Body of pancreas (tissue), 4 donors: ENCODE results near the gene CLRN2. TPM values are rescaled to one million over a fixed set of nuclear protein-coding genes. Genes with fewer than 3 reads are reported as not detected.

Source experiments
- ATAC-seq: fragments of 150-250 bp; one replicate; pipeline ENCODE4 v1.9.1; 2016
- DNase-seq, 4 donors: peaks; one replicate each; pipeline ENCODE4 v3.0.0-alpha.2; 2019
- H3K27ac ChIP-seq, 4 donors: fragments of 200-600 bp; sonication (generic); 1 replicate in 3 of 4; 2 replicates in 1 of 4; pipeline versions ENCODE4 v1.5.1 to v1.6.1; 2016 to 2019; ENCODE audit warnings: mild to moderate bottlenecking in 1 of 4, mixed read lengths in 1 of 4, moderate library complexity in 1 of 4
- H3K27me3 ChIP-seq, 2 donors: fragments of 200-600 bp; sonication (generic); one replicate each; pipeline ENCODE4 v1.6.0; 2016; ENCODE audit warnings: mild to moderate bottlenecking in 1 of 2
- H3K36me3 ChIP-seq, 2 donors: fragments of 200-600 bp; sonication (generic); replicated peaks in 1 of 2; 2 replicates each; pipeline ENCODE4 v1.5.1; 2016; ENCODE audit warnings: low read depth in 2 of 2; ENCODE audit not compliant: insufficient read depth in 1 of 2
- H3K4me1 ChIP-seq: fragments of 200-600 bp; sonication (generic); one replicate; pipeline ENCODE4 v1.6.0; 2016
- H3K4me3 ChIP-seq, 2 donors: fragments of 200-600 bp; sonication (generic); 1 replicate in 1 of 2; 2 replicates in 1 of 2; pipeline ENCODE4 v1.5.1; 2016 to 2019
- H3K9me3 ChIP-seq, 3 donors: fragments of 200-600 bp; sonication (generic); 1 replicate in 2 of 3; 2 replicates in 1 of 3; pipeline ENCODE4 v1.5.1; 2016
- POLR2A ChIP-seq, 3 donors: fragments of 450-650 bp; IDR thresholded peaks; one replicate each; pipeline ENCODE4 v1.6.1; 2016; ENCODE audit warnings: antibody characterized with exemption in 3 of 3, mild to moderate bottlenecking in 2 of 3
- WGBS, 2 donors: methylation state at CpG; one replicate each; pipeline ENCODE4 v1.1.5; 2017; 5-methylcytosine and 5-hydroxymethylcytosine counted together
- intact Hi-C: fragments of 100-400 bp; cut with DNase I; formaldehyde crosslinking; loops from one replicate; pipeline ENCODE4 v1.15.1; 2023
- total RNA-seq, 2 donors: library from RNA; depleted of rRNA; stranded (reverse); fragments of >200 nt; gene quantifications; one replicate each; pipeline ENCODE4 v1.1.0, GENCODE V29; 2016
- TF ChIP-seq, protein P1 (sequence below), 7 experiments: fragments of 450-650 bp in 4 of 7; fragments of 200-600 bp in 3 of 7; sonication (generic) in 3 of 7; IDR thresholded peaks; one replicate each; pipeline ENCODE4 v1.5.1; 2016 to 2019; ENCODE audit warnings: antibody characterized with exemption in 7 of 7

The CLRN2 gene
- not detected for total RNA-seq

DNA sequence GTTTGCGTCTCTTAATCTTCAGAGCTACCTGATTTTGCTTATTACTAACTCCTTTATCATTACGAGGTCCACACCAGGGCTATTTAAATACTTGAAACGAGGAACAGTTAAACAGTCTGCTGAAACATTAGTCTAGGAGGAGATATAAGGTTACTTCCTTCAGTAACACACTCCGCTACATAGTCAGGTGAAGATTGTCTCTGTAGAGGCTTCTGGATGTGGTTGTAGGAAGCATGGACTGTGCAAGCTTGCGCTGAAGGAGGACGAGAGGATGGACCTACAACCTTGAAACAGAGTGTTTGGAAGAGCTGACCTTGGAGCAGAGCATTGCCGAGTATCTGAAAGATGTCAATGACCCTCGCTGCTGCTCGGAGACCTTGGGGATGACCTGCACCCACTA, at the start of gene CLRN2:
Gene CLRN2 (plus strand): TSS at position 301 of the 400 bp plus-strand sequence. CDS start 102 bp downstream, outside the sequence.
- WGBS, 2 donors: 65 to 74% methylated on average over 9 of the region's 9 CpGs
- no peak within 1 kb of the TSS for H3K4me3 ChIP-seq
- intact Hi-C loops: no loop called here

GRCh38 chr4:17468619-17469221, 46.2 kb upstream of the CLRN2 start:
- ATAC-seq: no peak
- no peak for DNase-seq
- H3K27ac ChIP-seq: no peak overlapping the region
- no peaks in the 10 kb centered on the region for H3K9me3 ChIP-seq
- no peaks in the 10 kb centered on the region for H3K27me3 ChIP-seq
- intact Hi-C loops: no loop called here
- 37 to 50% methylated on average over 9 of the region's 9 CpGs for WGBS, 2 donors
- H3K4me3 ChIP-seq: no peak overlapping the region
- no peaks in the 10 kb centered on the region for H3K36me3 ChIP-seq
- no peaks in the 10 kb centered on the region for H3K4me1 ChIP-seq
- TF ChIP-seq, protein P1, sequence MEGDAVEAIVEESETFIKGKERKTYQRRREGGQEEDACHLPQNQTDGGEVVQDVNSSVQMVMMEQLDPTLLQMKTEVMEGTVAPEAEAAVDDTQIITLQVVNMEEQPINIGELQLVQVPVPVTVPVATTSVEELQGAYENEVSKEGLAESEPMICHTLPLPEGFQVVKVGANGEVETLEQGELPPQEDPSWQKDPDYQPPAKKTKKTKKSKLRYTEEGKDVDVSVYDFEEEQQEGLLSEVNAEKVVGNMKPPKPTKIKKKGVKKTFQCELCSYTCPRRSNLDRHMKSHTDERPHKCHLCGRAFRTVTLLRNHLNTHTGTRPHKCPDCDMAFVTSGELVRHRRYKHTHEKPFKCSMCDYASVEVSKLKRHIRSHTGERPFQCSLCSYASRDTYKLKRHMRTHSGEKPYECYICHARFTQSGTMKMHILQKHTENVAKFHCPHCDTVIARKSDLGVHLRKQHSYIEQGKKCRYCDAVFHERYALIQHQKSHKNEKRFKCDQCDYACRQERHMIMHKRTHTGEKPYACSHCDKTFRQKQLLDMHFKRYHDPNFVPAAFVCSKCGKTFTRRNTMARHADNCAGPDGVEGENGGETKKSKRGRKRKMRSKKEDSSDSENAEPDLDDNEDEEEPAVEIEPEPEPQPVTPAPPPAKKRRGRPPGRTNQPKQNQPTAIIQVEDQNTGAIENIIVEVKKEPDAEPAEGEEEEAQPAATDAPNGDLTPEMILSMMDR (IDR thresholded peaks at IDR 0.05): peak in 4 of 7 experiments; percentile 27 to 67 (median 36)
- no peak for TF ChIP-seq POLR2A (IDR thresholded peaks at IDR 0.05)

More for the DNA sequence above, at the start of gene CLRN2:
- DNase-seq: no peak
- no peaks in the 10 kb centered on the region for H3K36me3 ChIP-seq
- H3K4me1 ChIP-seq: peaks cover 18% of the 10 kb centered on the region
- H3K27ac ChIP-seq: no peak within 1 kb of the TSS
- no peak for ATAC-seq
- no peaks in the 10 kb centered on the region for H3K9me3 ChIP-seq
- no peak for TF ChIP-seq POLR2A (IDR thresholded peaks at IDR 0.05)
- TF ChIP-seq, protein P1 (IDR thresholded peaks at IDR 0.05): no peak
- no peaks in the 10 kb centered on the region for H3K27me3 ChIP-seq

GRCh38 chr4:17469931-17470674, 44.9 kb upstream of the CLRN2 start:
- H3K4me3 ChIP-seq: no peak overlapping the region
- no peaks in the 10 kb centered on the region for H3K36me3 ChIP-seq
- H3K9me3 ChIP-seq: no peaks in the 10 kb centered on the region
- no peaks in the 10 kb centered on the region for H3K4me1 ChIP-seq
- H3K27ac ChIP-seq: no peak overlapping the region
- no peak for DNase-seq
- ATAC-seq: no peak
- TF ChIP-seq POLR2A (IDR thresholded peaks at IDR 0.05): no peak
- TF ChIP-seq, protein P1 (IDR thresholded peaks at IDR 0.05): no peak
- no peaks in the 10 kb centered on the region for H3K27me3 ChIP-seq
- WGBS, 2 donors: 74 to 84% methylated on average over 11 of the region's 11 CpGs
- intact Hi-C loops: no loop called here

GRCh38 chr4:17475481-17475880, 39.5 kb upstream of the CLRN2 start:
- ATAC-seq (no peak), DNase-seq (no peak)
- H3K27ac ChIP-seq: no peak overlapping the region
- intact Hi-C loops: no loop called here
- H3K27me3 ChIP-seq: no peaks in the 10 kb centered on the region
- no peaks in the 10 kb centered on the region for H3K9me3 ChIP-seq
- H3K4me1 ChIP-seq: no peaks in the 10 kb centered on the region
- no peak overlapping the region for H3K4me3 ChIP-seq
- no peaks in the 10 kb centered on the region for H3K36me3 ChIP-seq
- TF ChIP-seq, protein P1 (IDR thresholded peaks at IDR 0.05): no peak
- no peak for TF ChIP-seq POLR2A (IDR thresholded peaks at IDR 0.05)
